HG03025 (cell line): ENCODE measurements around the gene ST3GAL4.

Experiments
- ATAC-seq: cut with Tn5 transposase; IDR thresholded peaks from one replicate; pipeline ENCODE4 v1.9.1; 2021; ENCODE audit warnings: mild to moderate bottlenecking, moderate library complexity; ENCODE audit not compliant: unreplicated experiment, low FRiP score

ST3GAL4 gene

GRCh38 chr11:126328938-126329643 lies 26.4 kb upstream of the ST3GAL4 start:
- no peak for ATAC-seq

GRCh38 chr11:126329644-126330211 lies 25.8 kb upstream of the ST3GAL4 start:
- ATAC-seq = no peak

GRCh38 chr11:126331286-126331685 lies 24.2 kb upstream of the ST3GAL4 start:
- no peak for ATAC-seq

- no peak for ATAC-seq
These were observed 23.2 kb upstream of the ST3GAL4 start for GRCh38 chr11:126332221-126332711.

GRCh38 chr11:126333142-126333541 lies 22.3 kb upstream of the ST3GAL4 start:
- no peak for ATAC-seq

- ATAC-seq = no peak
These were observed 20.6 kb upstream of the ST3GAL4 start for GRCh38 chr11:126334659-126335462.

GRCh38 chr11:126335463-126335760 lies 20.1 kb upstream of the ST3GAL4 start:
- ATAC-seq = no peak

- ATAC-seq = no peak
These were observed 19.3 kb upstream of the ST3GAL4 start for GRCh38 chr11:126336138-126336541.

GRCh38 chr11:126336671-126337101 lies 18.8 kb upstream of the ST3GAL4 start:
- no peak for ATAC-seq

GRCh38 chr11:126337126-126337473 lies 18.4 kb upstream of the ST3GAL4 start:
- ATAC-seq = no peak

GRCh38 chr11:126337474-126338241 lies 17.8 kb upstream of the ST3GAL4 start:
- no peak for ATAC-seq

- no peak for ATAC-seq
These were observed 17.0 kb upstream of the ST3GAL4 start for GRCh38 chr11:126338346-126339055.

GRCh38 chr11:126339073-126339862 lies 16.2 kb upstream of the ST3GAL4 start:
- no peak for ATAC-seq

GRCh38 chr11:126339863-126340434 lies 15.5 kb upstream of the ST3GAL4 start:
- no peak for ATAC-seq

GRCh38 chr11:126340960-126341606 lies 14.4 kb upstream of the ST3GAL4 start:
- no peak for ATAC-seq

GRCh38 chr11:126341760-126342161 lies 13.7 kb upstream of the ST3GAL4 start:
- no peak for ATAC-seq

GRCh38 chr11:126343051-126343450 lies 12.4 kb upstream of the ST3GAL4 start:
- ATAC-seq = no peak
